ENCODE measurements around the gene WWOX.

GRCh38 chr16:79074541-79074940, 975.1 kb downstream of the WWOX start:
- no peak for TF ChIP-seq POLR2A (IDR thresholded peaks at IDR 0.05)
- no peak for TF ChIP-seq CTCF (IDR thresholded peaks at IDR 0.05)

All from right lobe of liver (tissue), 4 donors.